GM12878 (cell line): ENCODE measurements around the gene CD248. TPM values are rescaled to one million over a fixed set of nuclear protein-coding genes. Genes with fewer than 3 reads are reported as not detected.

Source experiments
- ATAC-seq: fragments of 200-7000 bp; cut with Tn5 transposase; 3 replicates; pipeline ENCODE4 v1.9.1; 2020; ENCODE audit warnings: mild to moderate bottlenecking, moderate library complexity
- BruUV-seq: library from RNA; stranded (reverse); fragments of 400-500 nt; replicated peaks from 2 replicates; lab custom pipeline; 2021; lab: Mats Ljungman, UMichigan
- CTCF ChIA-PET: fragments of 300-600 bp; sonication (Branson Sonifier 250); formaldehyde crosslinking; extraction: SDS; loops from one replicate; lab custom pipeline; 2021; ENCODE audit warnings: inconsistent platforms; lab: Yijun Ruan, JAX
- POLR2A ChIA-PET: fragments of 350-600 bp; formaldehyde crosslinking; extraction: SDS; loops from one replicate; lab custom pipeline; 2021; ENCODE audit warnings: inconsistent platforms; lab: Charles Lee
- RAD21 ChIA-PET: fragments of 300-600 bp; sonication (Branson Sonifier 250); formaldehyde crosslinking; loops from one replicate; lab custom pipeline; 2023; ENCODE audit warnings: antibody characterized with exemption; ENCODE audit not compliant: unreplicated experiment; lab: Charles Lee
- SMC1A ChIA-PET: fragments of 300-600 bp; sonication (Branson Sonifier 250); formaldehyde crosslinking; loops from one replicate; lab custom pipeline; 2023; ENCODE audit not compliant: unreplicated experiment, uncharacterized antibody; lab: Charles Lee
- DNase-seq: peaks from one replicate; pipeline ENCODE4 v3.0.0-alpha.2; 2011; ENCODE audit warnings: low read depth, low spot score
- FAIRE-seq: peaks from 3 replicates; lab custom pipeline; 2011; peaks lifted over from hg19 to GRCh38; lab: Jason Lieb, UNC
- H2AFZ ChIP-seq: 2 replicates; pipeline ENCODE4 v1.6.0; 2011; ENCODE audit warnings: low read depth, low read length, control low read depth; ENCODE audit not compliant: control insufficient read depth
- H3K27ac ChIP-seq: 2 replicates; pipeline ENCODE4 v1.5.1; 2011; ENCODE audit warnings: control low read depth; ENCODE audit not compliant: control insufficient read depth, insufficient read depth
- H3K27me3 ChIP-seq, 2 experiments: replicated peaks in 1 of 2; 2 replicates each; pipeline versions ENCODE4 v1.6.0 to v1.6.1; 2011; ENCODE audit warnings: low read length in 1 of 2; ENCODE audit not compliant: control insufficient read depth in 2 of 2, insufficient read depth in 2 of 2
- H3K36me3 ChIP-seq, 2 experiments: 2 replicates each; pipeline ENCODE4 v1.5.1; 2011; ENCODE audit warnings: low read length in 1 of 2; ENCODE audit not compliant: control insufficient read depth in 2 of 2, insufficient read depth in 2 of 2
- H3K4me1 ChIP-seq: 2 replicates; pipeline ENCODE4 v1.6.1; 2011; ENCODE audit warnings: mild to moderate bottlenecking, low read length, moderate library complexity, mixed read lengths; ENCODE audit not compliant: control insufficient read depth, insufficient read depth
- H3K4me2 ChIP-seq: 2 replicates; pipeline ENCODE4 v1.6.0; 2011; ENCODE audit warnings: control low read depth; ENCODE audit not compliant: control insufficient read depth, insufficient read depth
- H3K4me3 ChIP-seq: fragments of 200-600 bp; sonication (generic); 2 replicates; pipeline ENCODE4 v1.5.1; 2016
- H3K79me2 ChIP-seq: 2 replicates; pipeline ENCODE4 v1.6.0; 2011; ENCODE audit warnings: low read length; ENCODE audit not compliant: control insufficient read depth, insufficient read depth
- H3K9ac ChIP-seq: 2 replicates; pipeline ENCODE4 v1.8.0; 2011; ENCODE audit warnings: low read length, control low read depth, mixed read lengths; ENCODE audit not compliant: control insufficient read depth, insufficient read depth
- H3K9me3 ChIP-seq: replicated peaks from 3 replicates; pipeline ENCODE4 v1.5.1; 2011; ENCODE audit warnings: mild to moderate bottlenecking, low read length; ENCODE audit not compliant: control insufficient read depth, insufficient read depth
- H4K20me1 ChIP-seq: 2 replicates; pipeline ENCODE4 v1.6.0; 2011; ENCODE audit not compliant: control insufficient read depth, insufficient read depth
- DPF2 ChIP-seq: fragments of 450-650 bp; IDR thresholded peaks from 2 replicates; pipeline ENCODE4 v1.6.1; 2017; ENCODE audit warnings: mild to moderate bottlenecking
- HDGF ChIP-seq: fragments of 450-650 bp; IDR thresholded peaks from 2 replicates; pipeline ENCODE4 v1.6.1; 2016; ENCODE audit warnings: antibody characterized with exemption
- IRF4 ChIP-seq: IDR thresholded peaks from 2 replicates; pipeline ENCODE4 v1.6.1; 2011; ENCODE audit warnings: low read depth, low read length
- LARP7 ChIP-seq: fragments of 450-650 bp; IDR thresholded peaks from 2 replicates; pipeline ENCODE4 v1.6.1; 2017; ENCODE audit warnings: mild to moderate bottlenecking
- MXI1 ChIP-seq: fragments of 150-350 bp; IDR thresholded peaks from 2 replicates; pipeline ENCODE4 v1.6.1; 2011; ENCODE audit warnings: low read depth, mild to moderate bottlenecking, inconsistent platforms, low read length, improper control_type of control experiment
- NBN ChIP-seq: fragments of 450-650 bp; IDR thresholded peaks from 2 replicates; pipeline ENCODE4 v1.6.1; 2016
- NR2F1 ChIP-seq: fragments of 450-650 bp; conservative IDR thresholded peaks from 2 replicates; pipeline ENCODE4 v1.6.1; 2017; ENCODE audit warnings: mild to moderate bottlenecking
- PKNOX1 ChIP-seq: fragments of 450-650 bp; IDR thresholded peaks from 2 replicates; pipeline ENCODE4 v1.6.1; 2016; ENCODE audit warnings: mild to moderate bottlenecking
- PRDM15 ChIP-seq: fragments of 450-650 bp; formaldehyde crosslinking; IDR thresholded peaks from 2 replicates; pipeline ENCODE4 v1.4.0; 2020; ENCODE audit warnings: mild to moderate bottlenecking, moderate library complexity
- RAD51 ChIP-seq: fragments of 450-650 bp; IDR thresholded peaks from 2 replicates; pipeline ENCODE4 v1.6.1; 2016; ENCODE audit warnings: moderate library complexity, mild to moderate bottlenecking, inconsistent platforms
- RELB ChIP-seq: fragments of 450-650 bp; IDR thresholded peaks from 2 replicates; pipeline ENCODE4 v1.6.1; 2017; ENCODE audit warnings: low read depth, mild to moderate bottlenecking, moderate library complexity
- STAT1 ChIP-seq: fragments of 450-650 bp; conservative IDR thresholded peaks from 2 replicates; pipeline ENCODE4 v1.6.1; 2014; ENCODE audit warnings: antibody characterized with exemption, mild to moderate bottlenecking
- ZNF207 ChIP-seq: fragments of 450-650 bp; IDR thresholded peaks from 2 replicates; pipeline ENCODE4 v1.6.1; 2014; ENCODE audit warnings: antibody characterized with exemption, mild to moderate bottlenecking, borderline replicate concordance
- ZNF217 ChIP-seq: fragments of 450-650 bp; IDR thresholded peaks from 2 replicates; pipeline ENCODE4 v1.6.1; 2017; ENCODE audit warnings: antibody characterized with exemption, mild to moderate bottlenecking
- ZNF24 ChIP-seq: fragments of 450-650 bp; IDR thresholded peaks from 2 replicates; pipeline ENCODE4 v1.6.1; 2017; ENCODE audit warnings: antibody characterized with exemption, mild to moderate bottlenecking
- ZNF622 ChIP-seq: fragments of 450-650 bp; IDR thresholded peaks from 2 replicates; pipeline ENCODE4 v1.6.1; 2017; ENCODE audit warnings: mild to moderate bottlenecking, inconsistent platforms
- WGBS: methylation state at CpG from one replicate; pipeline ENCODE4 v1.1.6; 2016; ENCODE audit warnings: low lambda C conversion rate; ENCODE audit not compliant: insufficient replicate concordance, insufficient coverage; ENCODE audit errors: missing lambda C conversion rate; 5-methylcytosine and 5-hydroxymethylcytosine counted together
- in situ Hi-C: fragments of 300-500 bp; cut with MboI; formaldehyde crosslinking; loops from 9 replicates; pipeline ENCODE4 v1.14.3; 2018; ENCODE audit warnings: mixed read lengths
- intact Hi-C: fragments of 100-400 bp; cut with micrococcal nuclease; formaldehyde crosslinking; loops from one replicate; pipeline ENCODE4 v1.14.2; 2022; ENCODE audit not compliant: unreplicated experiment
- polyA plus RNA-seq, 11 experiments: library from polyadenylated mRNA; depleted of rRNA in 4 of 11; unstranded in 6 of 11; stranded (reverse) in 5 of 11; fragments of >200 nt; fragmentation: Nextera tagmentation in 4 of 11; fragmentation: Illumina TruSeq in 1 of 11; extraction: Ambion mirVana in 4 of 11; extraction: Trizol in 1 of 11; gene quantifications; 1 replicate in 1 of 11; 2 replicates in 10 of 11; pipeline versions ENCODE4 v1.2.1 to v1.2.3, GENCODE V29; 2011 to 2016; ENCODE audit warnings: inconsistent platforms in 2 of 11, missing spikeins in 2 of 11, low read depth in 1 of 11
- total RNA-seq, 4 experiments: library from RNA; depleted of rRNA in 3 of 4; stranded (reverse); fragments of >200 nt in 3 of 4; fragmentation: Illumina TruSeq in 1 of 4; extraction: Trizol in 1 of 4; gene quantifications; 2 replicates each; pipeline versions ENCODE4 v1.2.1 to v1.2.3, GENCODE V29; 2013 to 2021

Gene CD248
- total and polyA plus RNA-seq, 10 of the 15 experiments (the other 5 are each of a cell fraction or from before 2014, with no cell fraction given), result 0.10 to 0.21 (median 0.20) TPM; not detected in 7

- TF ChIP-seq PRDM15 (CRISPR knock-in tag) (no peak), PKNOX1 (no peak), ZNF622 (no peak)
- TF ChIP-seq, all 136 proteins: peak for 0
These were observed 12.4 kb upstream of the CD248 start (continued) for GRCh38 chr11:66329165-66329673.

DNA sequence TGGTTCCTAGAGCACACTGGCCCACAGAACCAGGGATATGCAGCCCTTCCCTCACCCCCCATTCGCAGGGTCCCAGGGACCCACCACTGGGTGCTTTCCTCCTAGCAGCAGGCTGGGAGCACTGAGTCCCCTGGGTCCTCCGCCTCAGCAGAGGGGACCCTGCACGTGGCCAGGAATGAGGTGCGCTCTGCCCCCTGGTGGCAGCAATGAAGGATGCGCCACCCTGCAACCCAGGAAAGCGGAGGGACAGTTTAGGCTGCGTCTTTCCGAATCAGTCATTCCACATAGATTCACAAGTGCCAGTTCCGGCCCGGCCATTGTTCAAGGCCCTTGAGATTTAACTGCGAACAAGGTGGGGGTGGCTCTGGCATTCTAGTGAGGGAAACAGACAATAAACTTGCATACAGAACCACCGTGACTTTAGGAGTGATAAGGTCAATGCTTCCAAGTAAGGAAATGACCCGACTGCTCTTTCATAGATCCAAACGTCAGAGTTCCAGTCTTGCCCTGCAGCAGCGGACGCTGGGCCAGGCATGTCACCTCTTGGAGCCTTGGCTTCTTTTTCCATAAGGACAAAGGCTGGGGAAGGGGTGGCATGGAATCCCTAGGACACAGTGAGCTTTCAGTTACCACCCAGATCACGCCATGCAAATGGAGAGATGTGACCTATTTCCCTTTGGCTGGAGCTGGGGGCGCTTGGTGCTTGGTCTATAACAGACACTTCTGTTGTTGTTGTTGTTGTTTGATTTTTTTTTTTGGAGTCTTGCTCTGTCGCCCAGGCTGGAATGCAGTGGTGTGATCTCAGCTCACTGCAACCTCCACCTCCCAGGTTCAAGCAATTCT, 11.7 kb upstream of the CD248 start:
- Histone ChIP-seq H4K20me1 (no peaks in the 10 kb centered on the region), H3K27ac (no peak overlapping the region), H3K4me3 (no peak overlapping the region), H3K9ac (0 out of 2 replicates have a peak overlapping the region, but pooled peaks have one; percentile 31), H3K4me2 (peak overlapping the region; percentile 78), H3K9me3 (no peaks in the 10 kb centered on the region), H3K79me2 (no peaks in the 10 kb centered on the region), H3K27me3 (no peaks in the 10 kb centered on the region; a peak in 1 of 4 replicates), H2AFZ (peak overlapping the region; percentile 95), H3K4me1 (peaks cover 10% of the 10 kb centered on the region; the same call in 1 of the 2 replicates), H3K36me3 (no peaks in the 10 kb centered on the region)
- RAD21 ChIA-PET, result interaction anchor here (0.9 to 1.2 kb wide), 2 partner anchors 16 to 57 kb away, joined by 4 to 26 read pairs; no protein-coding TSS in a partner anchor
- ATAC-seq (peak; percentile 97), FAIRE-seq (peak; percentile 91), DNase-seq (no peak)
- BruUV-seq, result no TSS peak
- SMC1A ChIA-PET, result interaction anchor here (0.8 to 3.9 kb wide), 5 partner anchors 9 to 58 kb away, joined by 3 to 33 read pairs (median 4); no protein-coding TSS in a partner anchor
- POLR2A ChIA-PET, result interaction anchor here (0.7 kb wide), 1 partner anchor 16 kb away, joined by 4 read pairs; no protein-coding TSS in a partner anchor
- in situ Hi-C loops, result no loop called here
- intact Hi-C loops, result loop anchor here (1.0 to 2.0 kb wide), 2 partner anchors 16 to 106 kb away; no protein-coding TSS in a partner anchor
- CTCF ChIA-PET, result interaction anchor here (0.6 to 5.7 kb wide), 6 partner anchors 18 to 326 kb away, joined by 3 to 96 read pairs (median 6); partner anchors contain the start of gene BANF1
- 8% methylated on average over 19 of the region's 19 CpGs for WGBS
- TF ChIP-seq ZNF207, result peak; percentile 53; the same call in 1 of the 2 replicates
- no peak for TF ChIP-seq HDGF
- 0 out of 2 replicates have a peak, but pooled peaks have one; percentile 16 for TF ChIP-seq DPF2
- no peak for TF ChIP-seq ZNF217
- TF ChIP-seq NR2F1, result peak; percentile 18; the same call in 1 of the 2 replicates
- TF ChIP-seq STAT1, result no peak
- TF ChIP-seq NBN, result peak; percentile 74
- TF ChIP-seq LARP7, result peak; percentile 79
- TF ChIP-seq ZNF24, result peak; percentile 87
- 0 out of 2 replicates have a peak, but pooled peaks have one; percentile 26 for TF ChIP-seq IRF4
- no peak for TF ChIP-seq RELB
- TF ChIP-seq RAD51, result peak; percentile 53; the same call in 1 of the 2 replicates
- TF ChIP-seq MXI1, result peak; percentile 78
